Stimulated activated naive CD8-positive, alpha-beta T cell treated with anti-CD3 and anti-CD28 coated beads, Interleukin-15, amount 100 ng/mL, for 72 hours (primary cell): ENCODE data around the gene WLS.
A peak's percentile ranks its signal among the peaks of the same experiment; 100 is the strongest.
"Not testable (repeated sequence)": the region's sequence is repeated elsewhere in the genome, so short reads cannot be mapped to it uniquely, and the experiment has no call there.

ENCODE experiments used
- ATAC-seq: fragments of 150-1000 bp; cut with Tn5 transposase; 2 replicates; pipeline ENCODE4 v1.10.0; 2021; ENCODE audit warnings: mild to moderate bottlenecking, moderate library complexity
- DNase-seq, 2 donors: peaks; one replicate each; pipeline ENCODE4 v3.0.0; 2021 to 2022
- H3K27ac Mint-ChIP-seq, 2 donors: one replicate each; pipeline ENCODE4 v1.8.0; 2022; ENCODE audit warnings: mild to moderate bottlenecking in 2 of 2, mixed read lengths in 2 of 2, moderate library complexity in 2 of 2
- H3K27me3 Mint-ChIP-seq: one replicate; pipeline ENCODE4 v1.8.0; 2022; ENCODE audit warnings: mixed read lengths
- H3K4me1 Mint-ChIP-seq: one replicate; pipeline ENCODE4 v1.8.0; 2022; ENCODE audit warnings: mild to moderate bottlenecking, mixed read lengths
- H3K4me3 Mint-ChIP-seq, 2 donors: one replicate each; pipeline ENCODE4 v1.8.0; 2022; ENCODE audit warnings: mild to moderate bottlenecking in 2 of 2, mixed read lengths in 2 of 2, moderate library complexity in 1 of 2
- H3K9me3 Mint-ChIP-seq, 2 donors: one replicate each; pipeline ENCODE4 v1.8.0; 2022; ENCODE audit warnings: mixed read lengths in 2 of 2

The WLS gene

GRCh38 chr1:68232289-68233148, at the start of gene WLS:
TSS of gene WLS (minus strand) at chr1:68232523. CDS start at chr1:68232299, 224 bp downstream.
- Mint-ChIP-seq H3K9me3 (no peaks in the 10 kb centered on the region), H3K27me3 (peaks cover 62% of the 10 kb centered on the region), H3K4me1 (peaks cover 22% of the 10 kb centered on the region), H3K27ac (peak within 1 kb of the TSS in 1 of 2 donors; percentile 50), H3K4me3 (peak within 1 kb of the TSS; percentile 44 to 70)
- ATAC-seq (peak; percentile 35), DNase-seq (no peak)

GRCh38 chr1:68280286-68280685, 48.0 kb upstream of the WLS start:
- H3K27ac Mint-ChIP-seq: no peak overlapping the region
- no peaks in the 10 kb centered on the region for H3K4me1 Mint-ChIP-seq
- no peak for DNase-seq
- peaks cover 0 to 8% of the 10 kb centered on the region in 2 donors for H3K9me3 Mint-ChIP-seq
- no peak for ATAC-seq
- H3K4me3 Mint-ChIP-seq: no peak overlapping the region
- no peaks in the 10 kb centered on the region for H3K27me3 Mint-ChIP-seq

- no peak for ATAC-seq
- no peak overlapping the region for H3K27ac Mint-ChIP-seq
- peaks cover 0 to 8% of the 10 kb centered on the region in 2 donors for H3K9me3 Mint-ChIP-seq
- H3K4me3 Mint-ChIP-seq: no peak overlapping the region
- no peaks in the 10 kb centered on the region for H3K4me1 Mint-ChIP-seq
- DNase-seq: no peak
- no peaks in the 10 kb centered on the region for H3K27me3 Mint-ChIP-seq
Measured at GRCh38 chr1:68279846-68280245, 47.5 kb upstream of the WLS start.

- Mint-ChIP-seq H3K9me3 (peaks cover 0 to 8% of the 10 kb centered on the region in 2 donors), H3K4me1 (no peaks in the 10 kb centered on the region), H3K27me3 (no peaks in the 10 kb centered on the region), H3K27ac (no peak overlapping the region), H3K4me3 (no peak overlapping the region)
- ATAC-seq: no peak
- no peak for DNase-seq
Measured at GRCh38 chr1:68278221-68278620, 45.9 kb upstream of the WLS start.

- ATAC-seq (no peak), DNase-seq (no peak)
- Mint-ChIP-seq H3K4me3 (no peak overlapping the region), H3K4me1 (no peaks in the 10 kb centered on the region), H3K9me3 (no peaks in the 10 kb centered on the region), H3K27me3 (no peaks in the 10 kb centered on the region), H3K27ac (no peak overlapping the region)
Measured at GRCh38 chr1:68276448-68276847, 44.1 kb upstream of the WLS start.

GRCh38 chr1:68273530-68273929, 41.2 kb upstream of the WLS start:
- DNase-seq (no peak), ATAC-seq (no peak)
- no peak overlapping the region for H3K4me3 Mint-ChIP-seq
- no peaks in the 10 kb centered on the region for H3K27me3 Mint-ChIP-seq
- no peak overlapping the region for H3K27ac Mint-ChIP-seq
- H3K9me3 Mint-ChIP-seq: no peaks in the 10 kb centered on the region
- no peaks in the 10 kb centered on the region for H3K4me1 Mint-ChIP-seq

GRCh38 chr1:68271596-68271995, 39.3 kb upstream of the WLS start:
- ATAC-seq (no peak), DNase-seq (no peak)
- H3K27ac Mint-ChIP-seq: no peak overlapping the region
- no peaks in the 10 kb centered on the region for H3K9me3 Mint-ChIP-seq
- H3K4me3 Mint-ChIP-seq: no peak overlapping the region
- H3K4me1 Mint-ChIP-seq: no peaks in the 10 kb centered on the region
- H3K27me3 Mint-ChIP-seq: no peaks in the 10 kb centered on the region

- no peaks in the 10 kb centered on the region for H3K9me3 Mint-ChIP-seq
- no peak overlapping the region for H3K27ac Mint-ChIP-seq
- DNase-seq (no peak), ATAC-seq (no peak)
- H3K4me1 Mint-ChIP-seq: no peaks in the 10 kb centered on the region
- H3K27me3 Mint-ChIP-seq: no peaks in the 10 kb centered on the region
- no peak overlapping the region for H3K4me3 Mint-ChIP-seq
Measured at GRCh38 chr1:68270951-68271350, 38.6 kb upstream of the WLS start.

GRCh38 chr1:68269637-68270430, 37.5 kb upstream of the WLS start:
- H3K4me3 Mint-ChIP-seq: no peak overlapping the region
- no peak for DNase-seq
- no peak for ATAC-seq
- no peak overlapping the region for H3K27ac Mint-ChIP-seq
- H3K9me3 Mint-ChIP-seq: no peaks in the 10 kb centered on the region
- no peaks in the 10 kb centered on the region for H3K27me3 Mint-ChIP-seq
- H3K4me1 Mint-ChIP-seq: no peaks in the 10 kb centered on the region

- no peak overlapping the region for H3K27ac Mint-ChIP-seq
- no peaks in the 10 kb centered on the region for H3K9me3 Mint-ChIP-seq
- no peaks in the 10 kb centered on the region for H3K27me3 Mint-ChIP-seq
- ATAC-seq (no peak), DNase-seq (no peak)
- no peaks in the 10 kb centered on the region for H3K4me1 Mint-ChIP-seq
- no peak overlapping the region for H3K4me3 Mint-ChIP-seq
Measured at GRCh38 chr1:68268896-68269483, 36.7 kb upstream of the WLS start.

- ATAC-seq, H3K9me3 Mint-ChIP-seq, DNase-seq, H3K4me1 Mint-ChIP-seq, H3K4me3 Mint-ChIP-seq, H3K27ac Mint-ChIP-seq, H3K27me3 Mint-ChIP-seq: not testable (repeated sequence)
Measured at GRCh38 chr1:68256824-68257223, 24.5 kb upstream of the WLS start.

GRCh38 chr1:68255301-68255700, 23.0 kb upstream of the WLS start:
- no peak for DNase-seq
- H3K9me3 Mint-ChIP-seq: no peaks in the 10 kb centered on the region
- no peaks in the 10 kb centered on the region for H3K27me3 Mint-ChIP-seq
- H3K27ac Mint-ChIP-seq: no peak overlapping the region
- no peak overlapping the region for H3K4me3 Mint-ChIP-seq
- no peaks in the 10 kb centered on the region for H3K4me1 Mint-ChIP-seq
- ATAC-seq: no peak

GRCh38 chr1:68254667-68255226, 22.4 kb upstream of the WLS start:
- ATAC-seq: no peak
- H3K27me3 Mint-ChIP-seq: no peaks in the 10 kb centered on the region
- H3K9me3 Mint-ChIP-seq: no peaks in the 10 kb centered on the region
- H3K4me1 Mint-ChIP-seq: no peaks in the 10 kb centered on the region
- DNase-seq: no peak
- peak overlapping the region in 1 of 2 donors; percentile 14 for H3K27ac Mint-ChIP-seq
- H3K4me3 Mint-ChIP-seq: no peak overlapping the region

- Mint-ChIP-seq H3K4me3 (no peak overlapping the region), H3K27ac (no peak overlapping the region), H3K9me3 (no peaks in the 10 kb centered on the region), H3K27me3 (peaks cover 36% of the 10 kb centered on the region), H3K4me1 (peaks cover 11% of the 10 kb centered on the region)
- ATAC-seq (no peak), DNase-seq (no peak)
Measured at GRCh38 chr1:68237040-68237439, 4.7 kb upstream of the WLS start.

- ATAC-seq (no peak), DNase-seq (no peak)
- Mint-ChIP-seq H3K27ac (no peak overlapping the region), H3K27me3 (peaks cover 60% of the 10 kb centered on the region), H3K9me3 (no peaks in the 10 kb centered on the region), H3K4me1 (peaks cover 22% of the 10 kb centered on the region), H3K4me3 (no peak overlapping the region)
Measured at GRCh38 chr1:68234094-68234493, 1.8 kb upstream of the WLS start.
